ENCODE data around the gene RPL31. TPM values are rescaled to one million over a fixed set of nuclear protein-coding genes. Genes with fewer than 3 reads are reported as not detected.

The RPL31 gene
- total RNA-seq, 1 donor from 2014 or later, result 479 TPM

DNA sequence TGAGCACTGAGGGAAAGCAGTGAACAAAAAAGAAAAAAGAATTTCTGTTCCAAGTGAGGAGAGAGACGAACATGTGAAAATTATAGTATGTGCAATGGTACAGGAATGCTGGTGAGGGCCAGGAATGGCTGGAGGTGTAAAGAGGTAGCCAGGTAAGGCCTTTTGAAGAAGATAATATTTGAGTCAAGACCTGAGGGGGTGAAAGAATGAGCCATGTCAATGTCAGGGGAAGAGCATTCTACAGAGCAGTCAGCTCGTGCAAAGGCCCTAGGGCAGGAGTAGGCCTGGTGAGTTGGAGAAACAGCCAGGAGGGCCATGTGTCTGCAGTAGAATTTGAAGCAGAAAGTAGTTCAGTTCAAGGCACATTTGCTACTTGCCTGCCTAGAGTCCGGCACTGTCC lies 12.4 kb upstream of the RPL31 start:
- TF ChIP-seq, protein P1, sequence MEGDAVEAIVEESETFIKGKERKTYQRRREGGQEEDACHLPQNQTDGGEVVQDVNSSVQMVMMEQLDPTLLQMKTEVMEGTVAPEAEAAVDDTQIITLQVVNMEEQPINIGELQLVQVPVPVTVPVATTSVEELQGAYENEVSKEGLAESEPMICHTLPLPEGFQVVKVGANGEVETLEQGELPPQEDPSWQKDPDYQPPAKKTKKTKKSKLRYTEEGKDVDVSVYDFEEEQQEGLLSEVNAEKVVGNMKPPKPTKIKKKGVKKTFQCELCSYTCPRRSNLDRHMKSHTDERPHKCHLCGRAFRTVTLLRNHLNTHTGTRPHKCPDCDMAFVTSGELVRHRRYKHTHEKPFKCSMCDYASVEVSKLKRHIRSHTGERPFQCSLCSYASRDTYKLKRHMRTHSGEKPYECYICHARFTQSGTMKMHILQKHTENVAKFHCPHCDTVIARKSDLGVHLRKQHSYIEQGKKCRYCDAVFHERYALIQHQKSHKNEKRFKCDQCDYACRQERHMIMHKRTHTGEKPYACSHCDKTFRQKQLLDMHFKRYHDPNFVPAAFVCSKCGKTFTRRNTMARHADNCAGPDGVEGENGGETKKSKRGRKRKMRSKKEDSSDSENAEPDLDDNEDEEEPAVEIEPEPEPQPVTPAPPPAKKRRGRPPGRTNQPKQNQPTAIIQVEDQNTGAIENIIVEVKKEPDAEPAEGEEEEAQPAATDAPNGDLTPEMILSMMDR (IDR thresholded peaks at IDR 0.05), result no peak
- intact Hi-C loops (cut with DNase I), result no loop called here
- H3K36me3 ChIP-seq, result peaks cover 8 to 27% of the 10 kb centered on the region in 2 donors
- H3K27me3 ChIP-seq, result no peaks in the 10 kb centered on the region
- DNase-seq (ENCODE audit: low spot score in 2 of 2), result peak in 1 of 2 donors; percentile 48
- no peak overlapping the region for H3K4me3 ChIP-seq
- H3K9me3 ChIP-seq, result no peaks in the 10 kb centered on the region
- H3K27ac ChIP-seq, result no peak overlapping the region
- peaks cover 0 to under 1% of the 10 kb centered on the region in 2 donors for H3K4me1 ChIP-seq

DNA sequence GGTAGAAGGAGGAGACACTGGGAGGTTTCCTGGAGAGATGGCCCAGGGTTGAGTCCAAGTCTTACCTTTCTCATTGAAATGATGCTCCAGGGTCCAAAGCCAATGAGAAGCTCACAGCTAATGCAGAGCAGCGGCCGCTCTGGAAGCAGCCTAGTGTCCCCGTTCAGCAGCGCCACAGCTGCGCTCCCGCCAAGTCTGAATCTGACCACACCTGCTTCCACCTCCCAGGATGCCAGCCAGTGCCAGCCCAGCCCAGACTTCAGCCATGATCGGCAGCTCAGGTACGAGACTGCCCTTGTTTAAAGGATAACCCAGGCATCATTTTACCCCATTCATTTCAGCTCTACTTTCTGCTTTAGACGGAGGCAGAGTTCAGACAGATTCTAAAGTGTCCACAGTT lies 11.9 kb upstream of the RPL31 start:
- peaks cover 10 to 29% of the 10 kb centered on the region in 2 donors for H3K36me3 ChIP-seq
- peak in 1 of 2 donors; percentile 33 for DNase-seq (ENCODE audit: low spot score in 2 of 2)
- H3K4me3 ChIP-seq, result no peak overlapping the region
- H3K27ac ChIP-seq, result no peak overlapping the region
- H3K4me1 ChIP-seq, result no peaks in the 10 kb centered on the region
- no peaks in the 10 kb centered on the region for H3K27me3 ChIP-seq
- TF ChIP-seq, protein P1 (IDR thresholded peaks at IDR 0.05), result no peak
- H3K9me3 ChIP-seq, result no peaks in the 10 kb centered on the region
- intact Hi-C loops (cut with DNase I), result no loop called here

DNA sequence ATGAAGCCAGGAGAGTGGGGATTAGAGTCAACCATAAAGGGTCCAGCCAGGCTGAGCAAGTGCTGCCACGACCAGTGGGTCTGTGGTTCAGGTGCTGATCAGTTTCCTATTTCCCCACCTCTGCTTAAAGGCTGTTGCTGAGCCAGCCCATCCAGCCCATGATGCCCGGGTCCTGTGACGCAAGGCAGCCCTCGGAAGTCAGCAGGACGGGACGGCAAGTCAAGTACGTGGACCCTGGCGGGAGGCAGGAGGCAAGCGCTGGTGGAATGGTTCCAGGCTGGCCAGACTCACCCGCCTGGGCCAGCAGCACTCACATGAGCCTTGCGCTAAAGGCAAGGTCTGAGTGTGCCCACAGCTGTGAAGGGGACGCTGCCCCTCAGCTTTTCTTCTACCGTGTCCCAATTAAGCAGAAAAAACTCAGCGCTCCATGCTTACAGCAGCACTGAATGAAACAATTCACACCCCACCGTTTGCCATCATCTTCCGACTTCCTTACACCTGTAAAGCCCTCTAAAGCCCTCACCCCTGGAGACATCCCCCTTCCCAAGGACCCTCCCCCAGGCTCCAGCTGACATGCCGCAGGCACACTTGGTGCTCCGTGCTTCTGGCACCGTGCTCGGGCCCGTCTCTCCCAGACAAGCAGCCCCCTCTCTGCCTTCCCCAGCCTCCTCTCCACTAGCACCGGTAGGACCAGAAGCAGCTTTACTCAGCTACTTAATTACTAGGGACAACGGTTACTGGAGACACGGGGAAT lies 11.3 kb upstream of the RPL31 start:
- TF ChIP-seq, protein P1 (IDR thresholded peaks at IDR 0.05), result no peak
- H3K9me3 ChIP-seq, result no peaks in the 10 kb centered on the region
- H3K27me3 ChIP-seq, result no peaks in the 10 kb centered on the region
- H3K4me3 ChIP-seq, result no peak overlapping the region
- no peak overlapping the region for H3K27ac ChIP-seq
- H3K36me3 ChIP-seq, result peaks cover 13 to 35% of the 10 kb centered on the region in 2 donors
- no peaks in the 10 kb centered on the region for H3K4me1 ChIP-seq
- DNase-seq (ENCODE audit: low spot score in 2 of 2), result peak in 1 of 2 donors; percentile 59
- intact Hi-C loops (cut with DNase I), result no loop called here

DNA sequence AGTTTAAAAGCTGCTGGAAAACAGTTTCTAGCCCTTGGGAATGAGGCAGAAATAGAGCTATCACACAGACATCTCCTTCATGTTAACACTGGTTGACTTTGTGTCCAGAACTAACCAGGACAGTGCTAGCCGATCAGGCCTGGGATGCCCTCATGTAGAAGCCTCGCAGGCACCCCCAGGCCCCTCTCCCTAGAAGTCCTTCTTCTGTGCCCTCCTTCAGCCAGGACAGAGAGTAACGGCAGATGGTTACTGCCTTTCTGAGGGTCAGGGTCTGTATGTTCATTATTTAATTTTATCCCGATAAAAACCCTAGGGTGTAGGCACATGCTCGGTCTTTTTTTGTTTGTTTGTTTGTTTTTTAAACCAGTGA lies 10.7 kb upstream of the RPL31 start:
- H3K4me3 ChIP-seq, result no peak overlapping the region
- intact Hi-C loops (cut with DNase I), result no loop called here
- TF ChIP-seq, protein P1 (IDR thresholded peaks at IDR 0.05), result no peak
- H3K36me3 ChIP-seq, result peaks cover 13 to 40% of the 10 kb centered on the region in 2 donors
- H3K27ac ChIP-seq, result no peak overlapping the region
- no peaks in the 10 kb centered on the region for H3K27me3 ChIP-seq
- no peaks in the 10 kb centered on the region for H3K9me3 ChIP-seq
- H3K4me1 ChIP-seq, result no peaks in the 10 kb centered on the region
- DNase-seq (ENCODE audit: low spot score in 2 of 2), result peak in 1 of 2 donors; percentile 52

DNA sequence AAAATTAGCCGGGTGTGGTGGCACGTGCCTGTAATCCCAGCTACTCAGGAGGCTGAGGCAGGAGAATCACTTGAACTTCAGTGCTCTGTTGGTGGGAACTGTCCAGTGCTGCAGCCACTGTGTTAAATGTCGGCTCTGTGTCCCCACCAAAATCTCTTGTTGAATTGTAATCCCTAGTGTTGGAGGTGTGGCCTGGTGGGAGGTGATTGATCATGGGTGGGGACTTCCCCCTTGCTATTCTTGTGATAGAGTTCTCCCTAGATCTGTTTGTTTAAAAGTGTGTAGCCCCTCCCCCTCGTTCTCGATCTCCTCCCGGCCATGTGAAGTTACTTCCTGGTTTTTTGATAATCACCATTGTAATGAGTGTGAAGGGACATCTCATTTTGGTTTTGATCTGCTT lies 9.8 kb upstream of the RPL31 start:
- no peak overlapping the region for H3K27ac ChIP-seq
- intact Hi-C loops (cut with DNase I), result no loop called here
- no peaks in the 10 kb centered on the region for H3K27me3 ChIP-seq
- H3K4me3 ChIP-seq, result no peak overlapping the region
- peaks cover 13 to 40% of the 10 kb centered on the region in 2 donors for H3K36me3 ChIP-seq
- H3K4me1 ChIP-seq, result no peaks in the 10 kb centered on the region
- no peak for DNase-seq (ENCODE audit: low spot score in 2 of 2)
- no peaks in the 10 kb centered on the region for H3K9me3 ChIP-seq
- TF ChIP-seq, protein P1 (IDR thresholded peaks at IDR 0.05), result no peak
